ENCODE measurements around the gene MORN1. TPM values are rescaled to one million over a fixed set of nuclear protein-coding genes. Genes with fewer than 3 reads are reported as not detected.
"Not testable (repeated sequence)": the region's sequence is repeated elsewhere in the genome, so short reads cannot be mapped to it uniquely, and the experiment has no call there.

MORN1 gene
- total RNA-seq, 1 donor from 2014 or later = 12.7 TPM

DNA sequence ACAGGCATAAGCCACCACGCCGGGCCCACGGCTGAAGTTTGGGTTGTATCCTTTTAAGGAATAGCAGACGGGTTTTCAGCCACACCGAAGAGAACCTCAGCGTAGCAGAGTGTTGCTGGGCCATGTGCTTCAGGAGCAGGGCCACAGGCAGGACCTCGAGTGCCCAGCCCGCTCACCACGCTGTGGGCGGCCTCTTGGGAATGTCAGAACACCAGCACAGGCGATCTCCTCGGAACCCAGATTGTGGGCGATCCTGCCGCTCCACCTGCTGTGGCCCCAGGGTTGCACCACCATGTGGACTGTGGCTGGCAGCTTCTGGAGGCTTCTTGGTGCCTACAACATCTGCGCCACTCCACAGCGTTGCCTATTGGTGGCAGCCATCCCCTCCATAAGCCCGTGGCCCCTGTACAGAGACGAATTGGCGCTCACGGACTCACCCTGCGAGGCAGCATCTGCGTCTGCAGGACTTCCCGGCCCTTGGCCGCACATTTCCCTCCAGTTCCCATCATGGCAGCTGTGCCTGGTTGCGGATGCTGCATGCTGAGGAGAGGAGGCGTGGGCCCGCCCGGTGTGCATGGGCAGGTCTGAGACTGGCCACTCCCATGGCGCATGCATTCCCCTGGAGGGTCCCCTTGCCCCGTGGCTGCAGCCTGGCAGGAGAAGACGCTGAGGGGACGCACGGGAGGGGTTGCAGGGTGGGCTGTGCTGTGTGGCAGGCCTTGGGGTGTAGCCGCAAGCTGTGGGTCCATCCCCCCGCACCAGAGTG is 93.9 kb downstream of the MORN1 start:
- Mint-ChIP-seq H3K4me1 (ENCODE audit: unreplicated experiment) (peaks cover 43% of the 10 kb centered on the region), H3K9me3 (ENCODE audit: unreplicated experiment) (no peaks in the 10 kb centered on the region), H3K4me3 (ENCODE audit: unreplicated experiment) (no peak overlapping the region), H3K27me3 (ENCODE audit: unreplicated experiment) (no peaks in the 10 kb centered on the region), H3K36me3 (ENCODE audit: unreplicated experiment) (no peaks in the 10 kb centered on the region), H3K27ac (ENCODE audit: unreplicated experiment) (no peak overlapping the region)
- DNase-seq (ENCODE audit: extremely low spot score, unreplicated experiment) = no peak
- TF ChIP-seq, protein P1, sequence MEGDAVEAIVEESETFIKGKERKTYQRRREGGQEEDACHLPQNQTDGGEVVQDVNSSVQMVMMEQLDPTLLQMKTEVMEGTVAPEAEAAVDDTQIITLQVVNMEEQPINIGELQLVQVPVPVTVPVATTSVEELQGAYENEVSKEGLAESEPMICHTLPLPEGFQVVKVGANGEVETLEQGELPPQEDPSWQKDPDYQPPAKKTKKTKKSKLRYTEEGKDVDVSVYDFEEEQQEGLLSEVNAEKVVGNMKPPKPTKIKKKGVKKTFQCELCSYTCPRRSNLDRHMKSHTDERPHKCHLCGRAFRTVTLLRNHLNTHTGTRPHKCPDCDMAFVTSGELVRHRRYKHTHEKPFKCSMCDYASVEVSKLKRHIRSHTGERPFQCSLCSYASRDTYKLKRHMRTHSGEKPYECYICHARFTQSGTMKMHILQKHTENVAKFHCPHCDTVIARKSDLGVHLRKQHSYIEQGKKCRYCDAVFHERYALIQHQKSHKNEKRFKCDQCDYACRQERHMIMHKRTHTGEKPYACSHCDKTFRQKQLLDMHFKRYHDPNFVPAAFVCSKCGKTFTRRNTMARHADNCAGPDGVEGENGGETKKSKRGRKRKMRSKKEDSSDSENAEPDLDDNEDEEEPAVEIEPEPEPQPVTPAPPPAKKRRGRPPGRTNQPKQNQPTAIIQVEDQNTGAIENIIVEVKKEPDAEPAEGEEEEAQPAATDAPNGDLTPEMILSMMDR (IDR thresholded peaks at IDR 0.05) = no peak

DNA sequence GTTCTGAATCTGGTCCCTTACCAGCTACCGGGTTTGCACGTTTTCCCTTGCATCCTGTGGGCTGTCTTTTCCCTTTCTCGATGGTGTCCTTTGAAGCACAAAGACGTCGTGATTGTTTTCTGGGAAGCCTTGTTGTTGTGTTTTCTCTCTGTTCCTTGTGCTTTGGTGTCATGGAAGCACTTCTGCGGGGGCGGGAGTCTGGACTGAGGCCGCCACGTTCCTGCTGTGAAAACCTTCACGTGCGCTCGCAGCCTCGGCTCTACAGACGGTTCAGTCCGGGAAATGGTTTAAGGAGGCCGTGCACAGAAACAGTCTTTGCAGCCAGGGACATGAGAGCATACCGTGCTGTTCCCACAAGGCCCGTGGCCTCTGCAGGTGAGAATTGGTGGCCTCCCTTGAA is 94.7 kb downstream of the MORN1 start:
- Mint-ChIP-seq H3K27me3 (ENCODE audit: unreplicated experiment) (no peaks in the 10 kb centered on the region), H3K36me3 (ENCODE audit: unreplicated experiment) (no peaks in the 10 kb centered on the region), H3K27ac (ENCODE audit: unreplicated experiment) (peak overlapping the region; percentile 53), H3K4me1 (ENCODE audit: unreplicated experiment) (peaks cover 45% of the 10 kb centered on the region), H3K9me3 (ENCODE audit: unreplicated experiment) (no peaks in the 10 kb centered on the region), H3K4me3 (ENCODE audit: unreplicated experiment) (no peak overlapping the region)
- no peak for DNase-seq (ENCODE audit: extremely low spot score, unreplicated experiment)
- TF ChIP-seq, protein P1 (IDR thresholded peaks at IDR 0.05) = no peak

DNA sequence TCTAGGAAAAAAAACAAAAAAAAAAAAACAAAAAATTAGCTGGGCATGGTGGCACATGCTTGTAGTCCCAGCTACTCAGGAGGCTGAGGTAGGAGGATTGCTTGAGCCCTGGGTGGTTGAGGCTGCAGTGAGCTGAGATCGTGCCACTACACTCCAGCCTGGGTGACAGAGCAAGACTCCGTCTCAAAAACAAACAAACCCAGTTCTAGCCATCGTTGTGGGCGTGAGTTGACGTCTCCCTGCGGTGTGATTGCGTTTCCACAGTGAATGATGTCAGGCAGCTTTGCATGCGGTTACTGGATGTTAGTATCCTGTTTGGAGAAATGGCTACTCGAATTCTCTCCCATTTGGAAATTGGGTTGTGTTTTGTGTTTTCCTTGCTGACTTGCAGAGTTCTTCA is 95.1 kb downstream of the MORN1 start:
- not testable (repeated sequence) for H3K4me3 Mint-ChIP-seq (ENCODE audit: unreplicated experiment); H3K36me3 Mint-ChIP-seq (ENCODE audit: unreplicated experiment); H3K27me3 Mint-ChIP-seq (ENCODE audit: unreplicated experiment); H3K9me3 Mint-ChIP-seq (ENCODE audit: unreplicated experiment); DNase-seq (ENCODE audit: extremely low spot score, unreplicated experiment)
- Mint-ChIP-seq H3K4me1 (ENCODE audit: unreplicated experiment) (peaks cover 45% of the 10 kb centered on the region), H3K27ac (ENCODE audit: unreplicated experiment) (peak overlapping the region; percentile 53)

DNA sequence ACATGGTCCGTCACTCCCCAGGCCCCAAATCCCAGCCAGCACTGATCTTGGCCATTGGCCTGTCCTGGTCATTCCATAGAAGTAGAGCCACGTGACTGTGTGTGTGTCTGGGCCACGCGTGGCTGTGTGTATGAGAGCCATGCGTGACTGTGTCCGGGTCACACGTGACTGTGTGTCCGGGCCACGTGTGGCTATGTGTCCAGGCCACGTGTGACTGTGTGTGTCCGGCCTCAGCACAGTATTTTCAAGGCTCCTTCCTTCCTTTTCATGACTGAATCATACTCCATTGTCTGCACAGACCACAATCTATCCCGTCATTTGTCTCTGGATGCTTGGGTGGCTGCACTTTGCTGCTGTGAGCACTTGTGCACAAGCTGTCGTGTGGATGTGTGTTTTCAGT is 95.8 kb downstream of the MORN1 start:
- Mint-ChIP-seq H3K27ac (ENCODE audit: unreplicated experiment) (no peak overlapping the region), H3K9me3 (ENCODE audit: unreplicated experiment) (no peaks in the 10 kb centered on the region), H3K4me1 (ENCODE audit: unreplicated experiment) (peaks cover 46% of the 10 kb centered on the region), H3K36me3 (ENCODE audit: unreplicated experiment) (no peaks in the 10 kb centered on the region), H3K4me3 (ENCODE audit: unreplicated experiment) (no peak overlapping the region), H3K27me3 (ENCODE audit: unreplicated experiment) (no peaks in the 10 kb centered on the region)
- DNase-seq (ENCODE audit: extremely low spot score, unreplicated experiment) = no peak
- TF ChIP-seq, protein P1 (IDR thresholded peaks at IDR 0.05) = no peak

DNA sequence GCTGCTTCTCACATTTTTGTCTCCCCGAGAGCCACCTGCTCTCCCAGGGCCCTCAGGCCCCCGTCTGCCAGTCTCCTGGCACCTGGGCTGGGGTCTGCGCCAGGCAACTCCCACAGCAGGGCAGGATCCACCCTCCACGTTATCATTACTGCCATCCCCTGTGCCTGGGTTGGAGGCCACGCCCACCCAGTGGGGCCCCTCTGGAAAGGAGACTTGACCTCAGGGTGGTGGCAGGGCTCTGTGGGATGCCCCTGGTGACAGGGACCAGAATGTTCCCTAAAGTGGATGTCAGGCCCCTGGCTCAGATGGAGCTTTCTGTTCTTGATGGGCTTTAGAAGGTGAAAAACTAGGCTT is 96.7 kb downstream of the MORN1 start:
- H3K27ac Mint-ChIP-seq (ENCODE audit: unreplicated experiment) = no peak overlapping the region
- H3K27me3 Mint-ChIP-seq (ENCODE audit: unreplicated experiment) = no peaks in the 10 kb centered on the region
- TF ChIP-seq, protein P1 (IDR thresholded peaks at IDR 0.05) = no peak
- no peaks in the 10 kb centered on the region for H3K9me3 Mint-ChIP-seq (ENCODE audit: unreplicated experiment)
- no peak overlapping the region for H3K4me3 Mint-ChIP-seq (ENCODE audit: unreplicated experiment)
- no peaks in the 10 kb centered on the region for H3K36me3 Mint-ChIP-seq (ENCODE audit: unreplicated experiment)
- DNase-seq (ENCODE audit: extremely low spot score, unreplicated experiment) = no peak
- H3K4me1 Mint-ChIP-seq (ENCODE audit: unreplicated experiment) = peaks cover 49% of the 10 kb centered on the region
